Endothelial cell of umbilical vein (primary cell): ENCODE results near the gene NCOA5. TPM values are rescaled to one million over a fixed set of nuclear protein-coding genes. Genes with fewer than 3 reads are reported as not detected.

Experiments
- BruUV-seq: library from RNA; stranded (reverse); fragments of 400-500 nt; replicated peaks from 2 replicates; lab custom pipeline; 2021; lab: Mats Ljungman, UMichigan
- CTCF ChIA-PET: fragments of 300-600, 350-600 bp; sonication (Branson Sonifier 250); formaldehyde crosslinking; loops from one replicate; lab custom pipeline; 2021; ENCODE audit warnings: antibody characterized with exemption, inconsistent platforms; lab: Charles Lee
- POLR2A ChIA-PET: fragments of 300-600, 350-600 bp; sonication (Branson Sonifier 250); formaldehyde crosslinking; loops from one replicate; lab custom pipeline; 2021; ENCODE audit warnings: antibody characterized with exemption, inconsistent platforms; lab: Charles Lee
- DNase-seq: peaks from one replicate; pipeline ENCODE4 v3.0.0-alpha.2; 2011; ENCODE audit warnings: low read depth, low spot score
- FAIRE-seq: peaks from 2 replicates; lab custom pipeline; 2011; peaks lifted over from hg19 to GRCh38; lab: Jason Lieb, UNC
- H2AFZ ChIP-seq: 2 replicates; pipeline ENCODE4 v1.6.0; 2012; ENCODE audit warnings: low read depth, low read length, control low read depth, inconsistent platforms
- H3K27ac ChIP-seq: 2 replicates; pipeline ENCODE4 v1.5.1; 2011; ENCODE audit warnings: low read depth, mild to moderate bottlenecking, control low read depth, low read length, moderate library complexity; ENCODE audit not compliant: insufficient read depth
- H3K27me3 ChIP-seq, 2 experiments: 2 replicates each; pipeline versions ENCODE4 v1.6.0 to v1.6.1; 2011; ENCODE audit warnings: low read length in 2 of 2, mixed read lengths in 1 of 2; ENCODE audit not compliant: control insufficient read depth in 2 of 2, insufficient read depth in 2 of 2
- H3K36me3 ChIP-seq, 2 experiments: 2 replicates in 1 of 2; 3 replicates in 1 of 2; pipeline ENCODE4 v1.5.1; 2011; ENCODE audit warnings: low read length in 2 of 2, mild to moderate bottlenecking in 1 of 2, moderate library complexity in 1 of 2; ENCODE audit not compliant: control insufficient read depth in 2 of 2, insufficient read depth in 2 of 2; ENCODE audit errors: extremely low read depth in 1 of 2
- H3K4me1 ChIP-seq: 3 replicates; pipeline ENCODE4 v1.5.1; 2011; ENCODE audit warnings: mild to moderate bottlenecking, low read length; ENCODE audit not compliant: control insufficient read depth, insufficient read depth; ENCODE audit errors: extremely low read depth
- H3K4me2 ChIP-seq: 2 replicates; pipeline ENCODE4 v1.6.1; 2011; ENCODE audit warnings: low read length, control low read depth, mixed read lengths; ENCODE audit not compliant: insufficient read depth
- H3K4me3 ChIP-seq, 3 experiments: fragments of 200-600 bp in 1 of 3; sonication (generic), shearing (Covaris generic) in 1 of 3; replicated peaks in 1 of 3; 2 replicates each; pipeline ENCODE4 v1.5.1; 2011 to 2016; ENCODE audit warnings: control low read depth in 3 of 3, low read length in 3 of 3, mild to moderate bottlenecking in 2 of 3, inconsistent platforms in 1 of 3, low read depth in 1 of 3, moderate library complexity in 1 of 3; ENCODE audit not compliant: insufficient read depth in 1 of 3
- H3K79me2 ChIP-seq: 2 replicates; pipeline ENCODE4 v1.6.0; 2012; ENCODE audit warnings: low read length, inconsistent platforms; ENCODE audit not compliant: control insufficient read depth, insufficient read depth
- H3K9ac ChIP-seq: replicated peaks from 2 replicates; pipeline ENCODE3; 2011; ENCODE audit warnings: low read length, control low read depth; ENCODE audit not compliant: insufficient read depth; ENCODE audit errors: extremely low read depth
- H3K9me1 ChIP-seq: replicated peaks from 3 replicates; pipeline ENCODE4 v1.6.0; 2011; ENCODE audit warnings: mild to moderate bottlenecking, low read length; ENCODE audit not compliant: control insufficient read depth, insufficient read depth; ENCODE audit errors: extremely low read depth
- H3K9me3 ChIP-seq: replicated peaks from 2 replicates; pipeline ENCODE4 v1.5.1; 2012; ENCODE audit warnings: low read length, inconsistent platforms; ENCODE audit not compliant: control insufficient read depth, insufficient read depth
- H4K20me1 ChIP-seq: replicated peaks from 2 replicates; pipeline ENCODE3; 2011; ENCODE audit warnings: mild to moderate bottlenecking, low read length; ENCODE audit not compliant: control insufficient read depth, insufficient read depth; ENCODE audit errors: extremely low read depth
- CTCF ChIP-seq, 2 donors: IDR thresholded peaks; 1 replicate in 1 of 2; 2 replicates in 1 of 2; pipeline ENCODE4 v1.5.1; 2011; ENCODE audit warnings: low read length in 2 of 2, mild to moderate bottlenecking in 2 of 2, moderate library complexity in 2 of 2, control low read depth in 1 of 2, inconsistent platforms in 1 of 2, low read depth in 1 of 2; ENCODE audit not compliant: insufficient read depth in 1 of 2; ENCODE audit errors: extremely low read depth in 1 of 2
- EZH2 ChIP-seq: IDR thresholded peaks from 2 replicates; pipeline ENCODE4 v1.6.1; 2012; ENCODE audit warnings: borderline replicate concordance, low read depth, mild to moderate bottlenecking, moderate library complexity, low read length, inconsistent platforms; ENCODE audit not compliant: severe bottlenecking
- FOS ChIP-seq: IDR thresholded peaks from 2 replicates; pipeline ENCODE4 v1.6.1; 2011; ENCODE audit warnings: mild to moderate bottlenecking, low read length, moderate library complexity, borderline replicate concordance; ENCODE audit not compliant: insufficient read depth
- GATA2 ChIP-seq: IDR thresholded peaks from 2 replicates; pipeline ENCODE4 v1.7.0; 2011; ENCODE audit warnings: low read depth, mild to moderate bottlenecking, moderate library complexity, mixed read lengths, low read length; ENCODE audit not compliant: insufficient read length, insufficient read depth
- JUN ChIP-seq: IDR thresholded peaks from 2 replicates; pipeline ENCODE4 v1.6.1; 2011; ENCODE audit warnings: borderline replicate concordance, low read depth; ENCODE audit not compliant: insufficient read length, insufficient read depth
- MAX ChIP-seq: IDR thresholded peaks from 2 replicates; pipeline ENCODE4 v1.6.1; 2011; ENCODE audit not compliant: insufficient read depth, insufficient read length
- MYC ChIP-seq: IDR thresholded peaks from one replicate; pipeline ENCODE4 v1.6.1; 2011; ENCODE audit warnings: mild to moderate bottlenecking, low read depth, low read length
- POLR2A ChIP-seq: IDR thresholded peaks from 2 replicates; pipeline ENCODE4 v1.6.1; 2012; ENCODE audit warnings: low read depth, mild to moderate bottlenecking, control low read depth, low read length
- POLR2AphosphoS5 ChIP-seq: IDR thresholded peaks from 2 replicates; pipeline ENCODE4 v1.6.1; 2012; ENCODE audit warnings: low read depth, mild to moderate bottlenecking, control low read depth, low read length, moderate library complexity; ENCODE audit not compliant: insufficient read depth
- dilution Hi-C: fragments of 300-500 bp; cut with MboI; formaldehyde crosslinking; loops from one replicate; pipeline ENCODE4 v1.15.0; 2019; ENCODE audit warnings: low sequenced_read_pairs; ENCODE audit not compliant: extremely low pct_ligation_motif_present
- intact Hi-C: fragments of 100-400 bp; cut with micrococcal nuclease; formaldehyde crosslinking; loops from one replicate; pipeline ENCODE4 v1.10.0; 2022
- polyA plus RNA-seq, 4 experiments: library from polyadenylated mRNA; depleted of rRNA in 3 of 4; stranded (reverse) in 3 of 4; unstranded in 1 of 4; fragments of >200 nt; gene quantifications; 2 replicates each; pipeline versions ENCODE4 v1.2.1 to v1.2.3, GENCODE V29; 2011 to 2012; ENCODE audit warnings: missing spikeins in 1 of 4
- total RNA-seq: library from RNA; stranded (reverse); gene quantifications from 2 replicates; pipeline ENCODE4 v1.2.3, GENCODE V29; 2021

Gene NCOA5
- total and polyA plus RNA-seq, 2 donors (not counting 3 experiments of a cell fraction or from before 2014, with no cell fraction given), result 32.0 to 39.5 TPM

GRCh38 chr20:46037036-46037435, 52.7 kb downstream of the NCOA5 start:
- FAIRE-seq (no peak), DNase-seq (no peak)
- Histone ChIP-seq H3K36me3 (no peaks in the 10 kb centered on the region), H3K4me1 (no peaks in the 10 kb centered on the region), H3K9me3 (no peaks in the 10 kb centered on the region), H3K27ac (no peak overlapping the region), H3K79me2 (no peaks in the 10 kb centered on the region), H3K4me2 (no peak overlapping the region), H3K9me1 (no peaks in the 10 kb centered on the region), H3K27me3 (peaks cover 15 to 17% of the 10 kb centered on the region in 2 experiments), H2AFZ (no peak overlapping the region), H3K9ac (no peak overlapping the region), H4K20me1 (no peaks in the 10 kb centered on the region), H3K4me3 (no peak overlapping the region)
- ChIA-PET CTCF (interaction anchor here (1.0 to 2.0 kb wide), 2 partner anchors 14 to 31 kb away, joined by 3 to 7 read pairs; no protein-coding TSS in a partner anchor), POLR2A (no interaction called here)
- BruUV-seq, result no TSS peak
- dilution Hi-C loops, result no loop called here
- intact Hi-C loops, result no loop called here
- TF ChIP-seq CTCF (IDR thresholded peaks at IDR 0.05; ENCODE audit: extremely low read depth in 1 of 2, insufficient read depth in 1 of 2, low read depth in 1 of 2, low read length in 2 of 2) (no peak), MAX (no peak), FOS (no peak), JUN (no peak), MYC (no peak), GATA2 (no peak), POLR2AphosphoS5 (no peak), EZH2 (no peak), POLR2A (no peak)
